HG02943 (cell line): ENCODE data around the gene EIF4H.
"Not testable (repeated sequence)": the region's sequence is repeated elsewhere in the genome, so short reads cannot be mapped to it uniquely, and the experiment has no call there.

Experiments used
- ATAC-seq: cut with Tn5 transposase; IDR thresholded peaks from one replicate; pipeline ENCODE4 v1.9.1; 2021; ENCODE audit warnings: mild to moderate bottlenecking, low read depth, moderate library complexity; ENCODE audit not compliant: unreplicated experiment

EIF4H gene

GRCh38 chr7:74222851-74223710 is 48.9 kb downstream of the EIF4H start:
- ATAC-seq: no peak

DNA sequence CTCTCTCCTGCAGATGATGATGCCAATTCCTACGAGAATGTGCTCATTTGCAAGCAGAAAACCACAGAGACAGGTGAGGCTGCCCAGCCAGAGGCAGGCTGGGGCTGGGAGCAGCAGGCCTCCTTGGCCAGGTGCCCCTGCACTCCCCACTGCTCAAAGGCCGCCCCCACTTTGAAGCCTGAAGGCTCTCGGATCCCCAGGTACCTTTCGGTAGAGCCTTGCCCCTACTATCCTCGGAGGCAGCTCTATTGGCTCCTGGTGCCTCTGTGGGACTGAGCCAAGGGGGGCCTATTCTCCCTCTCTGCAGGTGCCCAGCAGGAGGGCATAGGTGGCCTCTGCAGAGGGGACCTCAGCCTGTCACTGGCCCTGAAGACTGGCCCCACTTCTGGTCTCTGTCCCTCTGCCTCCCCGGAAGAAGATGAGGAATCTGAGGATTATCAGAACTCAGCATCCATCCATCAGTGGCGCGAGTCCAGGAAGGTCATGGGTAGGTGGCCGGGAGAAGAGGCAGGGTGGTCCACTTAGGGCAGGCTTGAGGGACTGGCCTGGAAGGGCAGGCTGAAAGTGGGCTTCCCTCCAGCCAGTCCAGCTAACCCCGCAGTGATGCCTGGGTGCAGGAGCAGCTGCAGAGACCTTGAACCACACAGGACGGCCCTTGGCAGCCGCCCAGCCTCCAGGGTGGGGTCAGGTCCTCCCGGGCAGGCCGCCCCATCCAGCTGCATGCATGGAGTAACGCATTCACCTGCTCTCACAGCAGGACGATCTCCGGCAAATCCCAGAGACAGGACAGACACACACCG is 49.8 kb downstream of the EIF4H start:
- ATAC-seq: no peak

- no peak for ATAC-seq
Measured at GRCh38 chr7:74224511-74224832, 50.3 kb downstream of the EIF4H start.

DNA sequence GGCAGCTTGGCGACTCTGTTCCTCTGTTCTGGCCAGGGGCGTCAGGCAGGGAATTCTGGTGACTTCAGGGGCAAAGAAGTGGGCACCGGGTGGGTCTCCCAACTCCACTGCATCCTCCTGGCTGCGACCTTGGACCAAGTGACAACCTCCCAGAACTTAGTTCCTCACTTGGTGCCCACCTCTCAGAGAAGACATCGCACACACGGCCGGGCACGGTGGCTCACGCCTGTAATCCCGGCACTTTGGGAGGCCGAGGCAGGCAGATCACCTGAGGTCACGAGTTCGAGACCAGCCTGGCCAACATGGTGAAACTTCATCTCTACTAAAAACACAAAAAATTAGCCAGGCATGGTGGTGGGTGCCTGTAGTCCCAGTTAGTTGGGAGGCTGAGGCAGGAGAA is 50.8 kb downstream of the EIF4H start:
- not testable (repeated sequence) for ATAC-seq

DNA sequence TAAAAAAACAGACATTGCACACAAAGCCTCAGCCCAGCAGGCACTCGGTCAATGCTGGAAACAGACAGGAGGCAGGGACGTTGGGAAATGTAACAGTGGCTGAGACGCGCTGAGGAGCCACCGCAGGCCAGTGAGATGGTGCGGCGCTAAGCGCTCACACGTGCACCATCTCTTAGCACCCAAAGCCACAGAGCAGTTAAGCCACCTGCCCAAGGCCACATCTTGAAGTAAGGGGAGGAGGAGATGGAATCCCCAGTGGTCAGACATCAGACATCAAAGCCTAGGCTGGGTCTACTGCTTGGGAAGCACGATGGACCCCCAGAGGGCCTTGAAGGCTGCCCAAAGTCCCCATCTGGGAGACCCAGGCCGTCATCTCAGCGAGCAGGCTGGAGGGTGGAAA is 51.2 kb downstream of the EIF4H start:
- ATAC-seq: no peak

- no peak for ATAC-seq
Measured at GRCh38 chr7:74226633-74227032, 52.5 kb downstream of the EIF4H start.

GRCh38 chr7:74228951-74229900 is 55.1 kb downstream of the EIF4H start:
- no peak for ATAC-seq

GRCh38 chr7:74230446-74231231 is 56.5 kb downstream of the EIF4H start:
- peak; percentile 18 for ATAC-seq

DNA sequence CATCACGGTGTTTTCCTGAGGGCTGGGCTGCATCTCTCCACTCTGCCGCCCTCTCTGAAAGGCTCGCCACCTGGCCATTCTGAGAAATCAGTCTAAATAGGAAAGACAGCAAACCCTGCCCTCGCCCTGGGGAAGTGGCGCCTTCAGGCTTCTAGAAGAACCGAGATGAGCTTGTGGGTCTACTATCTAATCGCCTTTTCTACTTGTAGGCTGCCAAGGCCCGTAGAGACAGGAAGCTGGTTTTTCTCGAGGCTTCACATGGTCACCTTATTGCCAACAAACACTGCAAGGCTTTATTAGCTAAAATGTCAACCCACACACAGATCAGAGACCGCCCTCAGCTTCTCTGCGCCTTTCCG is 57.1 kb downstream of the EIF4H start:
- ATAC-seq: peak; percentile 69

GRCh38 chr7:74233655-74234285 is 59.6 kb downstream of the EIF4H start:
- ATAC-seq: no peak

DNA sequence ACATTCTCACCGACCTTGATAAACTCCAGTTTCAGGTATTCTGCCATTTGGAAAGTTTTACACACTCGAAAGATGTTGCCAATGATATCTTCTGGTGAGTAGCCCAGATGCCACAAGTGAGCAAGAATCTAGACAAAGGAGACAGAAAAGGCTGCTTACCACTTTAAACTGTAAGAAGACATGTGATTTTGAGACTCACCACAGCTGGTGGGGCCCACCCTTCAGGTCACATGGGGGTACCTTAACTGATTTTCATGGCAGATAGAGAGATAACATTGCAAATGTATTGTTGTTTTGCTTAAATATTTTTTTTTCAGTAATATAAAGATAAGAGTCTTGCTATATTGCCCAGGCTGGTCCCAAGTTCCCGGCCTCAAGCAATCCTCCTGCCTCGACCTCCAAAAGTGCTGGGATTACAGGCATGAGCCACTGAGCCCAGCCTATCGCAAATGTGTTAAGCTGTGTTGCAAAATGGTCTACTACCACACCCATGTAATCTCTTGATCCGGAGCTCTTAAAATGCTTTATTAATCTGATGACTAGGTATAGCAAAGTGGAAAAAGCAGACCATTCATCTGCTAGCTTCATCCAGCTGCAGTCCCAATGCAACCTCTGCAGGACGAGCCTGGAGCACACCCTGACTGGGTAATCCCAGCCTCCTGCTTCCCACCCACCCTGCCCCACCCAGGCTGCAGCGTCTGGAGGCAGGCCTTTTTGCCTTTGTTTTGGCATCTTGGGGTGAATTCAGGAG is 61.5 kb downstream of the EIF4H start:
- no peak for ATAC-seq

GRCh38 chr7:74236284-74236683 is 62.1 kb downstream of the EIF4H start:
- no peak for ATAC-seq

DNA sequence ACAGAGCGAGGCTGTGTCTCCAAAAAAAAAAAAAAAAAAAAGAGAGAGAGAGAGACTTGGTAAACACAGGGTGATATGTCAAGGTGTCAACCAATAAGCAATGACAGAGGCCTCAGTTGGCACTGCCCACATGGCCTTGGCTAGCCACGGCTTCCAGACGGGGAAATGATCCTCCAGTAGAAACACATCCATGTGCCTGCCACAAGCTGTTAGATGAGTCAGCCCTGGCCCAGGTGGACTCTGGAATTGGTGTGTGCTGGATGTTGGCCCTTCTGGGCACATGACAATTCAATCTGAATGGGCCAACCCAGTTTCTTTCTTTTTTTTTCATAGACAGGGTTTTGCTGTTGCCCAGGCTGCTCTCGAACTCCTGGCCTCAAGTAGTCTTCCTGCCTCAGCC is 66.3 kb downstream of the EIF4H start:
- no peak for ATAC-seq

DNA sequence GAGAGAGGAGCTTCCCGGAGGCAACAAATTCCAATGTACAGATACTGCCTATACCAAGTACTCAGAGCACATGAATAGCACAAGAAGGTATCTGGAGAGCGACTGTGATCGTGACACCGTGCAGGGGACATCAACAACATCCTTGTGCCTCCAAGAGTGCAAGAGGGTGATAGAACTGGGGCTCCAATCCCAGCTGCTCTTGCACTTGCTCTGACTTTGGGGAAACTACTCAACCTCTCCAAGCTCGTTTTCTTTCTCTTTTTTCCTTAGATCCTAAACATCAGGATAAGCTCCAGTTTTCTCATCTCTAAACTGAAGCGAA is 67.9 kb downstream of the EIF4H start:
- ATAC-seq: no peak

- no peak for ATAC-seq
Measured at GRCh38 chr7:74246497-74246896, 72.3 kb downstream of the EIF4H start.
